Natural killer cell treated with Interleukin-12 subunit alpha and Interleukin-12 subunit beta and Interleukin-15 and Interleukin-18, amount 100 ng/mL, for 72 hours (primary cell): ENCODE data around the gene GATD1. TPM values are rescaled to one million over a fixed set of nuclear protein-coding genes. Genes with fewer than 3 reads are reported as not detected.

Experiments used
- ATAC-seq, 2 donors: fragments of 150-1000 bp; cut with Tn5 transposase in 1 of 2; sonication (Bioruptor Pico), chemical (Tn5 transposase) in 1 of 2; 2 replicates each; pipeline ENCODE4 v1.10.0; 2021
- DNase-seq: peaks from one replicate; pipeline ENCODE4 v3.0.0; 2022; ENCODE audit warnings: low spot score
- H3K27ac Mint-ChIP-seq, 2 donors: 1 replicate in 1 of 2; 2 replicates in 1 of 2; pipeline ENCODE4 v1.8.0; 2022; ENCODE audit warnings: mixed read lengths in 2 of 2, mild to moderate bottlenecking in 1 of 2, moderate library complexity in 1 of 2
- H3K27me3 Mint-ChIP-seq, 2 donors: 1 replicate in 1 of 2; 2 replicates in 1 of 2; pipeline ENCODE4 v1.8.0; 2022; ENCODE audit warnings: mixed read lengths in 2 of 2
- H3K36me3 Mint-ChIP-seq: one replicate; pipeline ENCODE4 v1.8.0; 2022; ENCODE audit warnings: mixed read lengths
- H3K4me1 Mint-ChIP-seq, 2 donors: 1 replicate in 1 of 2; 2 replicates in 1 of 2; pipeline ENCODE4 v1.8.0; 2022; ENCODE audit warnings: low read depth in 2 of 2, mixed read lengths in 2 of 2, mild to moderate bottlenecking in 1 of 2
- H3K4me3 Mint-ChIP-seq: one replicate; pipeline ENCODE4 v1.8.0; 2022; ENCODE audit warnings: mixed read lengths
- H3K9me3 Mint-ChIP-seq: 2 replicates; pipeline ENCODE4 v1.8.0; 2022; ENCODE audit warnings: mixed read lengths
- total RNA-seq, 2 donors: library from RNA; stranded (reverse); gene quantifications; one replicate each; pipeline ENCODE4 v1.2.3, GENCODE V29; 2022

The GATD1 gene
- total RNA-seq, 2 donors from 2014 or later, result 42.2 to 99.7 TPM

GRCh38 chr11:787084-787675, 9.9 kb upstream of the GATD1 start:
- Mint-ChIP-seq H3K27ac (no peak overlapping the region), H3K36me3 (no peaks in the 10 kb centered on the region)

DNA sequence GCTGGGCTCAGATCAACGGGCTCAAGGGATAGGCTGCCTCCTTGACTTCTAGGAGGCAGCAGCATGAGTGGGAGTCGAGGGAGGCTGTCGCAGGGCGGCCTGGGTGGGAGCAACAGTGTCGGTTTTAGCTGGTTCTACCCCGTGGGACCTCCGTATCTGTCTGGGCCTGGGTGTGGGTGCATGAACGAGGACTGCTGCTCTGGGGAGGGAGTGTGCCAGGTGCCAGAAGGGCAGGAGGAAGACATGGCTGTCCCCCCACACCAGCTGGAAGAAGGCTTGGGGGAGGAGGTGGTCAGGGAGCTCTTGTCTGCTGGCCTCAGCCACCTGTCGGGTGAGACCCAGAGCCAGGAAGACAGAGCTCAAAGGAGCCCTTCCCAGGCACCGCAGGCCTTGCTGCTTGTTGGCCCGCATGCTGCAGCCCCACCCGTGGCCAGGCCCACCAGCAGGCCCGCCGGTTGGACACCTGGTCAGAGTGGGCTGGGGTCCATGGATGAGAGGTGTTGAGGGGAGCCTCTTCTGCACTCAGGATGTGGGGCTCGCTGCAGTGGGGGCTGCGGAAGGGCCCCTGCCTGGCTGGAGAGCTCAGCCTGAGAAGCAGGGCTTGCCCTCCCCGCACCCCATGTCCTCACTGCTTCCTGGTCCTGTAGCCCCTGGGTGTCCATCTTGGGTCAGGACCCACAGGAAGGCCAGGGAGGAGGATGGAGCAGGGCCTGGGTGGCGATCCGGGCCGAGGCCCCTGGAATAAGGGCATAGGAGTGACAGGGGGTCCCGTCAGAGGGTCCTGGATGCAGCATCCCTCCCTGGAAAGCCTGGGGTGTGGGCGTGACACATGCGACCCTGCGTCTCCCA, 9.2 kb upstream of the GATD1 start:
- DNase-seq (no peak), ATAC-seq (no peak)
- Mint-ChIP-seq H3K9me3 (no peaks in the 10 kb centered on the region), H3K27me3 (no peaks in the 10 kb centered on the region), H3K4me1 (peaks cover 0 to 6% of the 10 kb centered on the region in 2 donors), H3K27ac (no peak overlapping the region), H3K4me3 (no peak overlapping the region), H3K36me3 (no peaks in the 10 kb centered on the region)

More at GRCh38 chr11:787084-787675, 9.9 kb upstream of the GATD1 start:
- no peak for ATAC-seq
- peaks cover 0 to 6% of the 10 kb centered on the region in 2 donors for H3K4me1 Mint-ChIP-seq
- DNase-seq, result no peak
- H3K4me3 Mint-ChIP-seq, result no peak overlapping the region
- H3K9me3 Mint-ChIP-seq, result no peaks in the 10 kb centered on the region
- no peaks in the 10 kb centered on the region for H3K27me3 Mint-ChIP-seq

DNA sequence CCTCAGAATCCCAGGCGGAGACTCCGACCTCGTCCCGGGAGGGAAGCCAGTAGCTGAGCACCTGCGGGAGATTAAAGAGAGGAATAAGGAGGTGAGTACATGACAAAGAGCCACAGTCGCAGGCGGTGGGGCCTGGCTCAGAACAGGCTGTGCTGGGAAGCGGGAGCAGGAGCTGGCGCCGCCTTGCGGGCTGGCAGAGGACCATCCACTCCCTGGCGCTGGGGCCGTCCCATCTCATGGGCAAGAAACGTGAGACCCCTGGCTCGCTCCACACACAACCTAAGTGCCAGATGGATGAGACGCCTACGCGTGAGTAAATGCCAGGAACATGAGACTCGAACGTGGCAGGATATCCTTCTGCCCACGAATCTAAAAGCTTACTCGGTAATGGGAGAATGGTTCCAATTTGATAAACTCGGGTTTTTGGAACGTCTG, 6.3 kb upstream of the GATD1 start:
- Mint-ChIP-seq H3K27me3 (no peaks in the 10 kb centered on the region), H3K9me3 (no peaks in the 10 kb centered on the region), H3K36me3 (no peaks in the 10 kb centered on the region), H3K4me1 (peaks cover 0 to 6% of the 10 kb centered on the region in 2 donors), H3K4me3 (no peak overlapping the region), H3K27ac (no peak overlapping the region)
- DNase-seq (no peak), ATAC-seq (no peak)

DNA sequence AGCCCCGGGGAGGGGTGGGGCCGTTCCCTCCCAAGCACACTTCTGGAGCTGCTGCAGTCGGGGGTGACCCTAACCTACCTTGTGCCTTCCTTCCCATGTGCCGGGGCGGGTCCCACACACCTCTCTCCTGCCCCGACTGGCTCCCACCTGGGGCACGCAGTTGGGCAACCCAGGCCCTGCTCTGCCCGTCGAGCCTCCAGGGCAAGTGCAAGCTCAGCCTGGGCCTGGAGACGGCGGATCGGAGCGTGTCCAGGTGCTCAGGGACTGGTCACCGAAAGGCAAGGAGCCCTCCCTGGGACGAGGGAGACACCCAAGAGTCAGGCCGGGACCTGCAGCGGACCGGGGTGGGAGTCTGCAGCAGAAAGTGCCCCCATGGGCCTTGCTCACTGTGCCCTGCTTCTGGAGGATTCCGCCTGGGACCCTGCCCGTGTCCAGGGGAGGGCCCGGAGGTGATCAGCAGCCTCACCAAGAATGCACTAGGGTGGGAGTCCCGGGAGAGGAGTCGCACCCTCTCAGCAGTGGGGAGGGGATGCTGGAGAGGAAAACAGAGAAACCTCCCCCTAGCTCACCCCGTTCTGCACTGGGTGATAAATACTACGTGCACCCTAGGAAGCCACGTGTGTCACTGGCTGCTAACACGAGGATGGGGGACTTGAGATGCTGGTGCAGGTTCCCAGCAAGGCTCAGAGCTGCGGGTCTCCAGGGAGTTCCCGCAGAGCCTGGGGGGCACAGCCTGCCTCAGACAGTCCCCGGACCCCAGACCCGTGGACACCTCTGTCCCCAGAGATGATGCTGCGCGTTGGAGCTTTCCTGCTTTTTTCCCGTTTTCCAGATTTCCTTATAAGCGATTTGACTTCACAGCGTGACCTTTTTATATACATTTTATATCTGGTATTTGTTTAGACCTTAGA, 5.2 kb upstream of the GATD1 start:
- no peak overlapping the region for H3K27ac Mint-ChIP-seq
- no peak for ATAC-seq
- peaks cover 0 to 6% of the 10 kb centered on the region in 2 donors for H3K4me1 Mint-ChIP-seq
- no peak for DNase-seq
- H3K27me3 Mint-ChIP-seq, result no peaks in the 10 kb centered on the region
- H3K9me3 Mint-ChIP-seq, result no peaks in the 10 kb centered on the region
- no peaks in the 10 kb centered on the region for H3K36me3 Mint-ChIP-seq
- H3K4me3 Mint-ChIP-seq, result no peak overlapping the region

- Mint-ChIP-seq H3K36me3 (no peaks in the 10 kb centered on the region), H3K4me1 (peaks cover 0 to 11% of the 10 kb centered on the region in 2 donors), H3K4me3 (no peak overlapping the region), H3K27ac (no peak overlapping the region), H3K27me3 (no peaks in the 10 kb centered on the region), H3K9me3 (no peaks in the 10 kb centered on the region)
- ATAC-seq, result no peak
- no peak for DNase-seq
Observed at GRCh38 chr11:779955-780532, 2.8 kb upstream of the GATD1 start.

DNA sequence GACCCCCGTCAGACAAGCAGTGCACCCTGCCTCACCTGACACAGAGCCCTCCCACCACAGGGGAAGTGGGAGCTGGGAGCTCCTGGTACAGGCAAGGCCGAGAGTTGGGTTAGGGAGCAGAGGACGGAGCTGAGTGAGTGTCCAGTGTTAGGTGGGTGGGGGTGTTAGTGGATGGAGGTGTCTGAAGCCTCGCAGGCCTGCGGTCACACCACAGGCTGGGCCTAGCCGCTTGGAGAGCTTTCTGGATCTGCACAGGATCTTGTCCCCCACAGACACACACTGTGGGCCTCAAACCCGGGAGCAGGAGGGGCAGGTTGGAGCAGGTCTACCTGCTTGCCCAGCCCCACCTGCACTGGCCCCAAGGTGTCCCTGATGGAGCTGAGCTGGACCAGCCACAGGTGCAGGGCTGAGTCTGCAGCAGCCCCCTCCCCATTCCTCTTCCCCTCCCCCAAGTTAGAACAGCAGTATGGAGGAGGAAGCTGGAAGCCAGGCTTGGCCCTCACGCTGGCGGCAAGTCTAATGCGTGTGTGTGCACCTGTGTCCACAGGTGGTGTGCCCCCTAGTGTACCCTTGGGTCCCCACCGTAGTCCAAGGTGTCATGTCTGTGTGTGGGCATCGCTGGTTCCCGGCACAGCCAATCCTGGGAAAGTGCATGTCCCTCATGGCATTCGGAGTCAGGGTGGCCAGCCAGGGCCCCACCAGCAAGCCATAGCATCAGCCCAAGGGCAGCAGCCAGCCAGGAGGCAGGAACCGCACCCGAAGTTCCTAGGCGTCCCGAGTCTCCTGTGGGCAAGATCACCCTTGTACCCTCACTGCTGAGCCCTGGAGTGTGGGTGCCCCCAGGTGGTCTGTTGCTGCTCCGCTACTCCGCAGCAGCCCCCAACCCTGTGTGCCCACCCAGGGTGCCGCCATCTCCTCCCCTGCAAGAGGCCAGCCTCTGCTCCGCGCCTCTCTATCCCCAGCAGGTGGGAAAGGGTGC, 2.0 kb upstream of the GATD1 start:
- no peak for DNase-seq
- no peaks in the 10 kb centered on the region for H3K27me3 Mint-ChIP-seq
- ATAC-seq, result no peak
- no peak overlapping the region for H3K4me3 Mint-ChIP-seq
- H3K4me1 Mint-ChIP-seq, result peaks cover 0 to 15% of the 10 kb centered on the region in 2 donors
- H3K9me3 Mint-ChIP-seq, result no peaks in the 10 kb centered on the region
- H3K36me3 Mint-ChIP-seq, result no peaks in the 10 kb centered on the region
- H3K27ac Mint-ChIP-seq, result no peak overlapping the region

GRCh38 chr11:776561-777287, 563 bp downstream of the GATD1 start:
- no peaks in the 10 kb centered on the region for H3K9me3 Mint-ChIP-seq
- peak overlapping the region; percentile 81 for H3K4me3 Mint-ChIP-seq
- no peak for DNase-seq
- peak overlapping the region; percentile 44 to 61 for H3K27ac Mint-ChIP-seq
- H3K27me3 Mint-ChIP-seq, result no peaks in the 10 kb centered on the region
- no peaks in the 10 kb centered on the region for H3K36me3 Mint-ChIP-seq
- H3K4me1 Mint-ChIP-seq, result peaks cover 0 to 15% of the 10 kb centered on the region in 2 donors
- ATAC-seq, result peak; percentile 69 to 77

DNA sequence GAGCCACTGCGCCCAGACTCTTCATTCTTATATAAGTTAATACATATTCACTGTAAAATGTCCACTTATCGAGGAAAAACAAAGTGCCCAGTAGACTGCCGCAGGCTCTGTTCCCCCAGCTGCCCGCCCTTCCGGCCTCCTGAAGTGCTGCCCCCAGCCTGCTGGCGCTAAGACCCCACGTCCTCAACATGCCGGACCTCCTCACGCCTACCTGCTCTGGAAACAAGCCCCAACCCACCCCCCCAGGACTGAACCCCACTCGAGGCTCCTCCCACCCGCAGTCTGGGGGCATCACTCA, 1.1 kb downstream of the GATD1 start:
- no peaks in the 10 kb centered on the region for H3K9me3 Mint-ChIP-seq
- no peak for DNase-seq
- no peak for ATAC-seq
- H3K27ac Mint-ChIP-seq, result peak overlapping the region; percentile 44 to 61
- peak overlapping the region; percentile 81 for H3K4me3 Mint-ChIP-seq
- H3K36me3 Mint-ChIP-seq, result no peaks in the 10 kb centered on the region
- no peaks in the 10 kb centered on the region for H3K27me3 Mint-ChIP-seq
- peaks cover 0 to 15% of the 10 kb centered on the region in 2 donors for H3K4me1 Mint-ChIP-seq

DNA sequence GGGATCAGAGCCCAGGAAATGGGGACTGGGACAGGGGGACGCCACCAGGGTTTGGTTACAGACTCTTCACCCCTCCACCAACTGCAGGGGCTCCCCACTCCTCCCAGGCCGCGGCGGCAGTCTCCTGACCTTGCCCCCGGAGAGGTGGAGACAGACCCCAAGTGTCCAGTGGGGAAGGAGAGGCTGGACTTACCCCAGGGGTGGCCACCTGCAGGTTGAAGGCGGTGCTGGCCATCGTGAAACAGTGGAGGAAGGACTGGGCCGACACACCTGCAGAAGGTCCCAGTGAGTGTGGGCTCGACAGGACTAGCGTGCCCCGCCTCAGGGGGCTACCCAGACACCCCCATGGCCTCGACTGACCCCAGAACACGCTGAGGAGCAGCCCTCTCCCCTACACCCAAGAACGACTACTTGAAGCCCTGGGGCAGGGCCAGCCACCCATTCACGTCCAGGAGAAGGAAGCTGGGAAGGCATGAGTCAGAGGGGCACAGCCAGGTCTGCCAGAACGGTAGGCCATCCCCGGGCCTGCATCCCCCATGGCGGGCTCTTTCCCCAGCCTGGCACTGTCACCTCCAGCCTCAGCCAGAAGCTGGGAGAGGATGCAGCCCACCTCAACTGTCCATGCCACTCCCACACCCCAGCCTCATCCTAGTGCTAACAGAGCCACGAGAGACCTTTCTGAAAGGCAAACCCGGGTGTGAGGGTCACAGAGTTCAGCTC, 2.3 kb downstream of the GATD1 start:
- no peaks in the 10 kb centered on the region for H3K36me3 Mint-ChIP-seq
- DNase-seq, result no peak
- no peaks in the 10 kb centered on the region for H3K9me3 Mint-ChIP-seq
- H3K27me3 Mint-ChIP-seq, result no peaks in the 10 kb centered on the region
- peaks cover 0 to 13% of the 10 kb centered on the region in 2 donors for H3K4me1 Mint-ChIP-seq
- no peak for ATAC-seq
- peak overlapping the region; percentile 81 for H3K4me3 Mint-ChIP-seq
- peak overlapping the region in 1 of 2 donors; percentile 61 for H3K27ac Mint-ChIP-seq

DNA sequence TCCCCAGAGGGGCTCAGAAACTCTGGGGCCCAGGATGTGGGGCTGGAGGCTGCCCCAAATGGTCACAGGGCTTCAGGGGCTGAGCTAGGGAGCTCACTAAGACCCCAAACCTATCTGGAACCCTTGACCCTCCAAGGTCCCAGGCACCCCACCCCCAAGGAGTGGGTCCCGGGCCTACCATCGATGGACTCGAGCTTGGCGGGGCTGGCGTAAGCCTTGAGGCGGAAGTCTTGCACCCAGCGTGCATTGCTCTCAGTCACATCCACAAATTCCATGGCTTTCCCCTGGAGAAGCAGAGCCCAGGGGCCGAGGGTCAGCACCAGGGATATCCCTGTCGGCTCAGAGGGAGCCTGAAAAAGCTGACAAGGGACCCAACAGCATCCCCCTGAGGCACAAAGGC, 3.5 kb downstream of the GATD1 start:
- no peak for DNase-seq
- H3K27me3 Mint-ChIP-seq, result no peaks in the 10 kb centered on the region
- no peak overlapping the region for H3K4me3 Mint-ChIP-seq
- H3K4me1 Mint-ChIP-seq, result peaks cover 0 to 13% of the 10 kb centered on the region in 2 donors
- no peaks in the 10 kb centered on the region for H3K36me3 Mint-ChIP-seq
- H3K9me3 Mint-ChIP-seq, result no peaks in the 10 kb centered on the region
- no peak for ATAC-seq
- no peak overlapping the region for H3K27ac Mint-ChIP-seq

GRCh38 chr11:773425-773824, 3.9 kb downstream of the GATD1 start:
- no peaks in the 10 kb centered on the region for H3K27me3 Mint-ChIP-seq
- H3K27ac Mint-ChIP-seq, result no peak overlapping the region

More at GRCh38 chr11:773425-773824, 3.9 kb downstream of the GATD1 start:
- Mint-ChIP-seq H3K9me3 (no peaks in the 10 kb centered on the region), H3K36me3 (no peaks in the 10 kb centered on the region), H3K4me1 (peaks cover 0 to 13% of the 10 kb centered on the region in 2 donors), H3K4me3 (no peak overlapping the region)
- ATAC-seq (no peak), DNase-seq (no peak)
